ENCODE measurements around the gene CBARP.

CBARP gene

GRCh38 chr19:1265615-1266128, 27.9 kb upstream of the CBARP start:
- DNase-seq (ENCODE audit: low read depth): no peak

GRCh38 chr19:1264801-1265614, 27.2 kb upstream of the CBARP start:
- DNase-seq (ENCODE audit: low read depth): no peak

GRCh38 chr19:1263188-1263587, 25.4 kb upstream of the CBARP start:
- DNase-seq (ENCODE audit: low read depth): no peak

- DNase-seq (ENCODE audit: low read depth): no peak
Observed at GRCh38 chr19:1262623-1263123, 24.9 kb upstream of the CBARP start.

GRCh38 chr19:1261798-1262622, 24.2 kb upstream of the CBARP start:
- DNase-seq (ENCODE audit: low read depth): no peak

GRCh38 chr19:1261538-1261797, 23.7 kb upstream of the CBARP start:
- DNase-seq (ENCODE audit: low read depth): no peak

GRCh38 chr19:1260749-1261537, 23.1 kb upstream of the CBARP start:
- peak; percentile 95 for DNase-seq (ENCODE audit: low read depth)

GRCh38 chr19:1259876-1260748, 22.3 kb upstream of the CBARP start:
- no peak for DNase-seq (ENCODE audit: low read depth)

- DNase-seq (ENCODE audit: low read depth): no peak
Observed at GRCh38 chr19:1259206-1259875, 21.5 kb upstream of the CBARP start.

GRCh38 chr19:1258707-1259205, 21.0 kb upstream of the CBARP start:
- no peak for DNase-seq (ENCODE audit: low read depth)

- DNase-seq (ENCODE audit: low read depth): no peak
Observed at GRCh38 chr19:1258163-1258492, 20.3 kb upstream of the CBARP start.

- DNase-seq (ENCODE audit: low read depth): no peak
Observed at GRCh38 chr19:1257475-1258162, 19.8 kb upstream of the CBARP start.

GRCh38 chr19:1256646-1257474, 19.1 kb upstream of the CBARP start:
- no peak for DNase-seq (ENCODE audit: low read depth)

- no peak for DNase-seq (ENCODE audit: low read depth)
Observed at GRCh38 chr19:1255186-1256161, 17.7 kb upstream of the CBARP start.

- DNase-seq (ENCODE audit: low read depth): no peak
Observed at GRCh38 chr19:1254530-1255185, 16.9 kb upstream of the CBARP start.

- no peak for DNase-seq (ENCODE audit: low read depth)
Observed at GRCh38 chr19:1254081-1254527, 16.3 kb upstream of the CBARP start.

- no peak for DNase-seq (ENCODE audit: low read depth)
Observed at GRCh38 chr19:1253514-1254080, 15.8 kb upstream of the CBARP start.
